ENCODE measurements around the gene DNAJC27.

- TF ChIP-seq CTCF (IDR thresholded peaks at IDR 0.05), result no peak
- no peak for TF ChIP-seq POLR2A (IDR thresholded peaks at IDR 0.05)
These were observed 43.7 kb downstream of the DNAJC27 start for GRCh38 chr2:24928036-24928435.

Data from thyroid gland (tissue), 4 donors.